Prostate gland (tissue), 2 donors: Measurements from ENCODE around the gene SLC8A3. TPM values are rescaled to one million over a fixed set of nuclear protein-coding genes. Genes with fewer than 3 reads are reported as not detected.

Experiments
- DNase-seq: peaks from one replicate; pipeline ENCODE4 v3.0.0-alpha.2; 2019; ENCODE audit warnings: low spot score
- H3K27ac ChIP-seq, 2 donors: fragments of 200-600 bp; sonication (generic); 2 replicates each; pipeline ENCODE4 v1.5.1; 2017 to 2019
- H3K27me3 ChIP-seq: fragments of 200-600 bp; sonication (generic); replicated peaks from 2 replicates; pipeline ENCODE4 v1.5.1; 2019; ENCODE audit not compliant: insufficient read depth
- H3K36me3 ChIP-seq, 2 donors: fragments of 200-600 bp; sonication (generic); 1 replicate in 1 of 2; 2 replicates in 1 of 2; pipeline versions ENCODE4 v1.5.1 to v1.8.1; 2017 to 2019
- H3K4me1 ChIP-seq: fragments of 200-600 bp; sonication (generic); replicated peaks from 2 replicates; pipeline ENCODE4 v1.5.1; 2019
- H3K4me3 ChIP-seq, 2 donors: fragments of 200-600 bp; sonication (generic); 2 replicates each; pipeline ENCODE4 v1.5.1; 2017 to 2019
- H3K9me3 ChIP-seq: fragments of 200-600 bp; sonication (generic); 2 replicates; pipeline ENCODE4 v1.5.1; 2017
- CTCF ChIP-seq, 4 experiments: fragments of 200-600 bp in 2 of 4; fragments of 450-650 bp in 2 of 4; sonication (generic) in 2 of 4; IDR thresholded peaks; 1 replicate in 3 of 4; 2 replicates in 1 of 4; pipeline ENCODE4 v1.5.1; 2016 to 2019; ENCODE audit warnings: antibody characterized with exemption in 4 of 4, mild to moderate bottlenecking in 2 of 4, moderate library complexity in 2 of 4
- POLR2A ChIP-seq: fragments of 450-650 bp; IDR thresholded peaks from one replicate; pipeline ENCODE4 v1.6.1; 2016; ENCODE audit warnings: antibody characterized with exemption, mild to moderate bottlenecking
- POLR2AphosphoS5 ChIP-seq: sonication (generic); formaldehyde crosslinking; IDR thresholded peaks from one replicate; pipeline ENCODE4 v1.6.1; 2017; ENCODE audit warnings: antibody characterized with exemption
- WGBS: methylation state at CpG from one replicate; pipeline ENCODE4 v1.1.5; 2018; 5-methylcytosine and 5-hydroxymethylcytosine counted together
- intact Hi-C: fragments of 100-400 bp; cut with DNase I; formaldehyde crosslinking; loops from one replicate; pipeline ENCODE4 v1.14.2; 2022
- total RNA-seq, 2 donors: library from RNA; depleted of rRNA; stranded (reverse); fragments of >200 nt; gene quantifications; one replicate each; pipeline ENCODE4 v1.1.0, GENCODE V29; 2016

Gene SLC8A3
- total RNA-seq, 2 donors from 2014 or later, result 0.62 to 0.77 TPM

- WGBS, result 65% methylated on average over 4 of the region's 4 CpGs
- no peaks in the 10 kb centered on the region for H3K4me1 ChIP-seq
- intact Hi-C loops, result no loop called here
- no peaks in the 10 kb centered on the region for H3K9me3 ChIP-seq
- H3K27ac ChIP-seq, result no peak overlapping the region
- no peak for DNase-seq
- H3K4me3 ChIP-seq, result no peak overlapping the region
- TF ChIP-seq POLR2AphosphoS5 (no peak), CTCF (IDR thresholded peaks at IDR 0.05) (no peak), POLR2A (no peak)
- H3K27me3 ChIP-seq, result no peaks in the 10 kb centered on the region
- H3K36me3 ChIP-seq, result no peaks in the 10 kb centered on the region
These were observed 4.6 kb upstream of the SLC8A3 start for GRCh38 chr14:70193396-70193795.

- intact Hi-C loops, result no loop called here
- Histone ChIP-seq H3K36me3 (no peaks in the 10 kb centered on the region), H3K4me3 (no peak overlapping the region), H3K4me1 (no peaks in the 10 kb centered on the region), H3K27me3 (no peaks in the 10 kb centered on the region), H3K9me3 (no peaks in the 10 kb centered on the region), H3K27ac (no peak overlapping the region)
- WGBS, result 40% methylated on average over 1 of the region's 2 CpGs
- DNase-seq, result no peak
- TF ChIP-seq POLR2AphosphoS5, result no peak
- no peak for TF ChIP-seq POLR2A
- no peak for TF ChIP-seq CTCF (IDR thresholded peaks at IDR 0.05)
These were observed 4.2 kb upstream of the SLC8A3 start for GRCh38 chr14:70192915-70193314.

- Histone ChIP-seq H3K27ac (no peak overlapping the region), H3K36me3 (no peaks in the 10 kb centered on the region), H3K4me1 (no peaks in the 10 kb centered on the region), H3K27me3 (peaks cover 3% of the 10 kb centered on the region), H3K9me3 (no peaks in the 10 kb centered on the region), H3K4me3 (no peak overlapping the region)
- no peak for TF ChIP-seq CTCF (IDR thresholded peaks at IDR 0.05)
- WGBS, result 83% methylated on average over 6 of the region's 6 CpGs
- intact Hi-C loops, result no loop called here
- DNase-seq, result no peak
These were observed 1.4 kb upstream of the SLC8A3 start for GRCh38 chr14:70190156-70190555.

- no peak for DNase-seq
- H3K4me3 ChIP-seq, result peak overlapping the region in 1 of 2 donors; percentile 18
These were observed 816 bp upstream of the SLC8A3 start for GRCh38 chr14:70189456-70190077.

More at GRCh38 chr14:70189456-70190077, 816 bp upstream of the SLC8A3 start:
- Histone ChIP-seq H3K27ac (no peak overlapping the region), H3K27me3 (peaks cover 3% of the 10 kb centered on the region), H3K9me3 (no peaks in the 10 kb centered on the region), H3K4me1 (no peaks in the 10 kb centered on the region), H3K36me3 (no peaks in the 10 kb centered on the region)
- TF ChIP-seq POLR2AphosphoS5 (no peak), POLR2A (no peak), CTCF (IDR thresholded peaks at IDR 0.05) (no peak)
- WGBS, result 48% methylated on average over 9 of the region's 9 CpGs
- intact Hi-C loops, result no loop called here
